ENCODE data around the gene CDC27. TPM values are rescaled to one million over a fixed set of nuclear protein-coding genes. Genes with fewer than 3 reads are reported as not detected.
"Not testable (repeated sequence)": the region's sequence is repeated elsewhere in the genome, so short reads cannot be mapped to it uniquely, and the experiment has no call there.

Gene CDC27
- total and polyA plus RNA-seq, 9 donors = 31.3 to 61.9 (median 48.6) TPM

DNA sequence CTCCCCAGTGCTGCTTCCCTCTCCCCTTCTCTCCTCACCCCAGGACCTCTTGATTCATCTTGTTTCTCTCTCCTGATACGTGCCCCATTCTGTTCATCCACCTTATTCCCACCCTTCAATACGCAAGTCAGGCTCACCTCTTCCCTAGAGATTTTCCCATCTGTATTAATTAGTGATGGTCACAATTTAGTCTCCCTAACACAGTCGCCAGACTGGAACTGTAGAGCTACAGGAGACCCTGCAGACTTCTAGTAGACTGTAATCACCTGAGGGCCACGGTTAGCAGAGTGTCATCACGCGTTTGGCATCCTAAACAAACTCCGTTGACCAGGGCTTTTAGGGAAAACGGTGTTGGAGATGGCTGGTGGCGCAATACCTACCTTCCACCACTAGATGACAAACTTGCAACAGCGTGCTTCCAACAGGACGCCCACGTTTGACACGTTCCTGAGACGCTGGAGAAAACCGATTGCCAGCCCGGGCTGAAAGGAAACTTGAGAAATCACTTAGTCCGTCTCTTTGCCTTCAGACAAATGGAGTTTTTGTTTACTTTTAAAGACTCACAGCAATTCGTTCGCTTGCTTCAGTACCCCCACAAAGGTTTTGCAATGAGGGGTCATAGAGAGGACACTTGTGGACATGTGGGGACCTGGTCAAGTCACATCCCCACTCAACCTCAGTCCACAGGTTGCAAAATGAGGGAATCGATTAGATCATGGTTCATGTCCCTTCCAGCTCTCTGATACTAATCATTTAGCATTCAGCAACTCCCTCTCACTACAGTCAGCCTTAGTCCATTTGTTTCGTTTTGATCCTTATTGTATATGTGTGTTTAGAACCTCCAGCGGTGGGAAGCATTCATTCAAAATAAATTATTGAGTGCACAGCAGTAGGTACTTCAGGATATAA lies 40.7 kb upstream of the CDC27 start:
- H3K27ac ChIP-seq (ENCODE audit: low read length) = peak overlapping the region; percentile 45

DNA sequence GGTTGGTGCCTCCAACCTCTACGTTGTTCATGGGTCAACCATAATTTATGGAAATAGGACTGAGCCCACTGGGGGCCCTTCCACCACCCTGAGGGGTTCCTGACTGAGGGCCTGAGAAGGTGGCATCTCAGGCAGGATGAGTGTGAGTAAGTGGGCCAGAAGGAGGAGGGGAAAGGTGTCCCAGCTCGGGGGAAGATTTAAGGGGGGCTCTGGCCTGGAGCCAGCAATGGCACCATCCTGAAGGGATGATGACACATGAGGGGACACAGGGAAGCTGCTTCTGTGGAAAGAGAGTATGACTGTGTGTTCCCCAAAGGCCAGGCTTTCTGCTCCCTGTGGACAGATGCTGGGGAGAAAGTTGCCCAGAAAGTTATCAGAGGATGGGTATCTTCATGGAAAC lies 38.8 kb upstream of the CDC27 start:
- H3K9me3 ChIP-seq (replicated peaks; ENCODE audit: control insufficient read depth, low read depth, low read length) = no peaks in the 10 kb centered on the region
- H3K4me3 ChIP-seq (ENCODE audit: low read length) = no peak overlapping the region
- DNase-seq = no peak
- 50% methylated on average over 1 of the region's 2 CpGs for WGBS (ENCODE audit: insufficient coverage)
- H3K36me3 ChIP-seq (ENCODE audit: control insufficient read depth, insufficient read depth, low read length) = peaks cover 7% of the 10 kb centered on the region
- peaks cover 20% of the 10 kb centered on the region for H3K4me1 ChIP-seq (ENCODE audit: control insufficient read depth, insufficient read depth, low read length)
- no peak overlapping the region for H3K27ac ChIP-seq (ENCODE audit: low read length)
- H3K27me3 ChIP-seq (ENCODE audit: control insufficient read depth, insufficient read depth, low read length) = peaks cover 2% of the 10 kb centered on the region

More for the DNA sequence above, 40.7 kb upstream of the CDC27 start:
- Histone ChIP-seq H3K36me3 (ENCODE audit: control insufficient read depth, insufficient read depth, low read length) (no peaks in the 10 kb centered on the region), H3K27me3 (ENCODE audit: control insufficient read depth, insufficient read depth, low read length) (peaks cover 2% of the 10 kb centered on the region), H3K4me3 (ENCODE audit: low read length) (peak overlapping the region; percentile 23), H3K4me1 (ENCODE audit: control insufficient read depth, insufficient read depth, low read length) (peaks cover 14% of the 10 kb centered on the region), H3K9me3 (replicated peaks; ENCODE audit: control insufficient read depth, low read depth, low read length) (no peaks in the 10 kb centered on the region)
- DNase-seq = peak; percentile 96
- WGBS (ENCODE audit: insufficient coverage) = 0% methylated on average over 8 of the region's 22 CpGs

- DNase-seq = no peak
- Histone ChIP-seq H3K4me1 (ENCODE audit: control insufficient read depth, insufficient read depth, low read length) (peaks cover 20% of the 10 kb centered on the region), H3K36me3 (ENCODE audit: control insufficient read depth, insufficient read depth, low read length) (peaks cover 25% of the 10 kb centered on the region), H3K4me3 (ENCODE audit: low read length) (no peak overlapping the region), H3K27ac (ENCODE audit: low read length) (peak overlapping the region; percentile 85), H3K9me3 (replicated peaks; ENCODE audit: control insufficient read depth, low read depth, low read length) (no peaks in the 10 kb centered on the region), H3K27me3 (ENCODE audit: control insufficient read depth, insufficient read depth, low read length) (peaks cover 2% of the 10 kb centered on the region)
- WGBS (ENCODE audit: insufficient coverage) = no CpG with 5 or more reads among the region's 2 CpGs
These were observed 37.0 kb upstream of the CDC27 start for GRCh38 chr17:47225911-47226688.

DNA sequence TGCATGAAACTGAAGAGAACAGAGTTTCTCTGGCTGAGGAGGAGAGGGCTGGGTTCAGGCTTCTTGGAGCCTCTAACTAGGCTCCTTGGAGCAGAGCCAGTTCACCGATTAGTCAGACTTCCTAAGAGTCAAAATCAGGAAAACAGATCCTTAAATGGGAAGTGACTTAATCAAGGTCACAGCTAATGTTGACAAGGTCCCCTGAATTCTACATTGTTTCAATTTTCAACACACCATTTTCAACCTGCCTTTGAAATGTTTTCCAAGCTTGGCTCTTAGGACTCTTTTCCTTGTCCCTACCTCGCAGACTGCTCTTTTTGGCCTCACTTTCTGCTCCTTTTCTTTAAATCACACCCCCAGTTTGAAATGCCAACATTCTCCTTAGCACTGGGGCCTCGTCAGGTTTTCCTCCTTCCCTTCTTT lies 36.4 kb upstream of the CDC27 start:
- peaks cover 20% of the 10 kb centered on the region for H3K4me1 ChIP-seq (ENCODE audit: control insufficient read depth, insufficient read depth, low read length)
- H3K27me3 ChIP-seq (ENCODE audit: control insufficient read depth, insufficient read depth, low read length) = peaks cover under 1% of the 10 kb centered on the region
- no peak overlapping the region for H3K4me3 ChIP-seq (ENCODE audit: low read length)
- peak; percentile 87 for DNase-seq
- WGBS (ENCODE audit: insufficient coverage) = 31% methylated on average over 2 of the region's 3 CpGs
- H3K27ac ChIP-seq (ENCODE audit: low read length) = peak overlapping the region; percentile 85
- H3K9me3 ChIP-seq (replicated peaks; ENCODE audit: control insufficient read depth, low read depth, low read length) = no peaks in the 10 kb centered on the region
- H3K36me3 ChIP-seq (ENCODE audit: control insufficient read depth, insufficient read depth, low read length) = peaks cover 29% of the 10 kb centered on the region

DNA sequence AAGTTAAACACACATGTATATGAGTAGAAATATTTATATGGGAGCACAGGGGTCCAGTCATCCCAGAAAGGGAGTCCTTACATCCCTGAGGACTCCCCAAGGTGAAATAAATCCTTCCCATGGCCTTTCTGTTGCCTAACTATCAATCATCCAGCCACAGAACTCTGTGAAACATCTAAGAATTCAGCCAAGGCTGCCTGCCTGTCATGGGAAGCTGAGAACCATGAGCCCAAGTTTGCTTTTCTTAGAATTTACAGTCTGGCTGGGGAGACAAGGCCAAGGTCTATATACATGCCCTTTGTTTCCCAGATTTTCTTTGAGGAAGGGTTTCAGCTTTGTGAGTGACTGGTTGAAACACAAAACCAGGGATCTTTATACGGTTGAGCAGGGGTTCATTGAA lies 35.9 kb upstream of the CDC27 start:
- DNase-seq = no peak
- Histone ChIP-seq H3K36me3 (ENCODE audit: control insufficient read depth, insufficient read depth, low read length) (peaks cover 30% of the 10 kb centered on the region), H3K9me3 (replicated peaks; ENCODE audit: control insufficient read depth, low read depth, low read length) (no peaks in the 10 kb centered on the region), H3K4me1 (ENCODE audit: control insufficient read depth, insufficient read depth, low read length) (peaks cover 22% of the 10 kb centered on the region), H3K27me3 (ENCODE audit: control insufficient read depth, insufficient read depth, low read length) (no peaks in the 10 kb centered on the region), H3K27ac (ENCODE audit: low read length) (peak overlapping the region; percentile 79), H3K4me3 (ENCODE audit: low read length) (no peak overlapping the region)
- 25% methylated on average over 1 of the region's 1 CpG for WGBS (ENCODE audit: insufficient coverage)

DNA sequence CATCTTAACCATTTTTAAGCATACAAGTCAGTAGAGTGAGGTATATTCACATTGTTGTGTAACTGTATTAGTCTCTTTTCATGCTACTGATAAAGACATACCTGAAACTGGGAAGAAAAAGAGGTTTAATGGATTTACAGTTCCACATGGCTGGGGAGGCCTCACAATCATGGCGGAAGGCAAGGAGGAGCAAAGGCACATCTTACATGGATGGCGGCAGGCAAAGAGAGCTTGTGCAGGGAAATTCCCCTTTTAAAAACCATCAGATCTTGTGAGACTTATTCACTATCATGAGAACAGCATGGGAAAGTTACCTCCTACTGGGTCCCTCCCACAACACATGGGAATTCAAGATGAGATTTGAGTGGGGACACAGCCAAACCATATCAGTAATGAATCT lies 35.0 kb upstream of the CDC27 start:
- not testable (repeated sequence) for H3K27ac ChIP-seq (ENCODE audit: low read length); H3K9me3 ChIP-seq (replicated peaks; ENCODE audit: control insufficient read depth, low read depth, low read length); H3K27me3 ChIP-seq (ENCODE audit: control insufficient read depth, insufficient read depth, low read length); H3K4me3 ChIP-seq (ENCODE audit: low read length); DNase-seq
- H3K36me3 ChIP-seq (ENCODE audit: control insufficient read depth, insufficient read depth, low read length) = peaks cover 38% of the 10 kb centered on the region
- H3K4me1 ChIP-seq (ENCODE audit: control insufficient read depth, insufficient read depth, low read length) = peaks cover 21% of the 10 kb centered on the region
- WGBS (ENCODE audit: insufficient coverage) = no CpG with 5 or more reads among the region's 2 CpGs

- no peaks in the 10 kb centered on the region for H3K9me3 ChIP-seq (replicated peaks; ENCODE audit: control insufficient read depth, low read depth, low read length)
- H3K27me3 ChIP-seq (ENCODE audit: control insufficient read depth, insufficient read depth, low read length) = no peaks in the 10 kb centered on the region
- H3K4me3 ChIP-seq (ENCODE audit: low read length) = no peak overlapping the region
- WGBS (ENCODE audit: insufficient coverage) = 93% methylated on average over 2 of the region's 5 CpGs
- H3K4me1 ChIP-seq (ENCODE audit: control insufficient read depth, insufficient read depth, low read length) = peaks cover 26% of the 10 kb centered on the region
- no peak for DNase-seq
- no peak overlapping the region for H3K27ac ChIP-seq (ENCODE audit: low read length)
- H3K36me3 ChIP-seq (ENCODE audit: control insufficient read depth, insufficient read depth, low read length) = peaks cover 43% of the 10 kb centered on the region
These were observed 34.4 kb upstream of the CDC27 start for GRCh38 chr17:47223460-47223859.

- no peak for DNase-seq
- Histone ChIP-seq H3K4me1 (ENCODE audit: control insufficient read depth, insufficient read depth, low read length) (peaks cover 26% of the 10 kb centered on the region), H3K36me3 (ENCODE audit: control insufficient read depth, insufficient read depth, low read length) (peaks cover 43% of the 10 kb centered on the region), H3K27me3 (ENCODE audit: control insufficient read depth, insufficient read depth, low read length) (no peaks in the 10 kb centered on the region), H3K9me3 (replicated peaks; ENCODE audit: control insufficient read depth, low read depth, low read length) (no peaks in the 10 kb centered on the region), H3K27ac (ENCODE audit: low read length) (no peak overlapping the region), H3K4me3 (ENCODE audit: low read length) (no peak overlapping the region)
- WGBS (ENCODE audit: insufficient coverage) = 80% methylated on average over 1 of the region's 3 CpGs
These were observed 33.9 kb upstream of the CDC27 start for GRCh38 chr17:47223007-47223406.

GRCh38 chr17:47222047-47222446 lies 33.0 kb upstream of the CDC27 start:
- Histone ChIP-seq H3K36me3 (ENCODE audit: control insufficient read depth, insufficient read depth, low read length) (peaks cover 43% of the 10 kb centered on the region), H3K27me3 (ENCODE audit: control insufficient read depth, insufficient read depth, low read length) (no peaks in the 10 kb centered on the region), H3K4me3 (ENCODE audit: low read length) (no peak overlapping the region), H3K27ac (ENCODE audit: low read length) (no peak overlapping the region), H3K9me3 (replicated peaks; ENCODE audit: control insufficient read depth, low read depth, low read length) (no peaks in the 10 kb centered on the region), H3K4me1 (ENCODE audit: control insufficient read depth, insufficient read depth, low read length) (peaks cover 26% of the 10 kb centered on the region)
- no peak for DNase-seq
- WGBS (ENCODE audit: insufficient coverage) = 100% methylated on average over 2 of the region's 4 CpGs

DNA sequence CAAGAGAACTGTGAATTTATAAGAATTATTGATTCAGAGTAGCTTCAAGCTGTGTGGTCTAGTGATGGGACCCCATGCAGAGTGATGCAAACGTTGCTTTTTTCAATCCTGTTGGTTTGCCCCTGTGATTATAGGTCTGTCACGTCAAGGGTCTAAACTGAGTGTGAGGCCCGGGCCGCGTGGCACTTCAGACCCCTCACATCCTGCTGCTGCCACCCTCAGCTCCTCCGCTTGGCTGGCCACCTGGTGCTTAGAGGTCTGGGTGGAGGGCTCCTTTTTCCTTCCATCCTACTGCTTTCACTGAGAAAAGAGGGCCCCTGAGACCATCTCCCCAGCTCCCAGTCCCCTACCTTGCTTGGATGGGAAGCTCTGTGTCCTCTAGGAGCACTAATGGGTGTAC lies 32.1 kb upstream of the CDC27 start:
- DNase-seq = no peak
- H3K9me3 ChIP-seq (replicated peaks; ENCODE audit: control insufficient read depth, low read depth, low read length) = no peaks in the 10 kb centered on the region
- no peaks in the 10 kb centered on the region for H3K27me3 ChIP-seq (ENCODE audit: control insufficient read depth, insufficient read depth, low read length)
- peaks cover 26% of the 10 kb centered on the region for H3K4me1 ChIP-seq (ENCODE audit: control insufficient read depth, insufficient read depth, low read length)
- 52% methylated on average over 4 of the region's 6 CpGs for WGBS (ENCODE audit: insufficient coverage)
- H3K36me3 ChIP-seq (ENCODE audit: control insufficient read depth, insufficient read depth, low read length) = peaks cover 43% of the 10 kb centered on the region
- H3K27ac ChIP-seq (ENCODE audit: low read length) = peak overlapping the region; percentile 7
- no peak overlapping the region for H3K4me3 ChIP-seq (ENCODE audit: low read length)

All from muscle of leg (tissue), 11 donors.